Left ventricle myocardium inferior (tissue), 1 donor: ENCODE measurements around the gene BTN1A1. TPM values are rescaled to one million over a fixed set of nuclear protein-coding genes. Genes with fewer than 3 reads are reported as not detected.

Experiments used
- DNase-seq: peaks from one replicate; pipeline ENCODE4 v3.0.0-alpha.2; 2020
- H3K27ac ChIP-seq: fragments of 200-600 bp; replicated peaks from 2 replicates; pipeline ENCODE4 v1.8.0; 2021
- H3K27me3 ChIP-seq: fragments of 200-600 bp; 2 replicates; pipeline ENCODE4 v1.8.0; 2021; ENCODE audit warnings: low read depth
- H3K36me3 ChIP-seq: fragments of 200-600 bp; 2 replicates; pipeline ENCODE4 v1.8.0; 2021
- H3K4me1 ChIP-seq: fragments of 200-600 bp; 2 replicates; pipeline ENCODE4 v1.8.0; 2021
- H3K4me3 ChIP-seq: fragments of 200-600 bp; 2 replicates; pipeline ENCODE4 v1.8.0; 2021; ENCODE audit warnings: mild to moderate bottlenecking, moderate library complexity
- H3K9me3 ChIP-seq: fragments of 200-600 bp; replicated peaks from 2 replicates; pipeline ENCODE4 v1.8.0; 2021
- CTCF ChIP-seq: fragments of 200-600 bp; IDR thresholded peaks from 2 replicates; pipeline ENCODE4 v1.8.0; 2021; ENCODE audit warnings: antibody characterized with exemption, mild to moderate bottlenecking, borderline replicate concordance
- intact Hi-C: fragments of 100-400 bp; cut with micrococcal nuclease; formaldehyde crosslinking; loops from one replicate; pipeline ENCODE4 v1.11.0; 2022
- total RNA-seq: library from RNA; stranded (reverse); fragmentation: NEBNext Ultra II Directional; extraction: Animal tissue kit (Norgen Biotek cat#: 25700); gene quantifications from one replicate; pipeline ENCODE4 v1.2.1, GENCODE V29; 2021
- donor health status: DM: no; HTN: yes; CAD: no; lungs with severe emphysema.

The BTN1A1 gene
- total RNA-seq, 1 donor from 2014 or later: not detected

DNA sequence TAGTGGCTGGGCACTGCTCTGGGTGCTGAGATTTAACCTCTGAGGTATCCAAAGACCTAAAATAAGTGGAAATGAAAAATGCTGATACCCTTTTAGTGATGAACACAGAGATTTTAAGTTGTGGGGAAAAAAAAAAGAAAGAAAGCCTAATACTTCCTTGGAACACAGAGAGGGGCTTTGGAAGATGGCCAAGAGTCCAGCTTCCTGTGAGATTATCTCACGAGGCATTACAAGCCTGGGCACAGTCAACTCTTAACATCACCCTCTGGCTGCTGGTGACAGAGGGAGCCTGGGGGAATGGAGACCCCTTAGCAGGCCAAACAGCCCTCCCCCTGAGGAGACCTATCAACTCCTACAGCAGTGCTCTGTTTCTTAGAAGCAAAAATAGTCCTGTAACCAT, 22.7 kb upstream of the BTN1A1 start:
- no peak for TF ChIP-seq CTCF
- Histone ChIP-seq H3K4me1 (peaks cover 18% of the 10 kb centered on the region), H3K36me3 (no peaks in the 10 kb centered on the region), H3K27me3 (no peaks in the 10 kb centered on the region), H3K4me3 (no peak overlapping the region), H3K27ac (peak overlapping the region; percentile 31), H3K9me3 (no peaks in the 10 kb centered on the region)
- intact Hi-C loops: no loop called here
- no peak for DNase-seq

GRCh38 chr6:26478100-26478984, 21.8 kb upstream of the BTN1A1 start:
- Histone ChIP-seq H3K27ac (peak overlapping the region; percentile 31), H3K4me3 (no peak overlapping the region), H3K9me3 (no peaks in the 10 kb centered on the region), H3K36me3 (no peaks in the 10 kb centered on the region), H3K27me3 (no peaks in the 10 kb centered on the region), H3K4me1 (peaks cover 18% of the 10 kb centered on the region)
- intact Hi-C loops: no loop called here
- TF ChIP-seq CTCF: no peak
- DNase-seq: no peak

GRCh38 chr6:26478985-26479278, 21.2 kb upstream of the BTN1A1 start:
- Histone ChIP-seq H3K27me3 (no peaks in the 10 kb centered on the region), H3K4me3 (no peak overlapping the region), H3K27ac (peak overlapping the region; percentile 10), H3K4me1 (peaks cover 18% of the 10 kb centered on the region), H3K9me3 (no peaks in the 10 kb centered on the region), H3K36me3 (no peaks in the 10 kb centered on the region)
- TF ChIP-seq CTCF: no peak
- DNase-seq: no peak
- intact Hi-C loops: no loop called here

DNA sequence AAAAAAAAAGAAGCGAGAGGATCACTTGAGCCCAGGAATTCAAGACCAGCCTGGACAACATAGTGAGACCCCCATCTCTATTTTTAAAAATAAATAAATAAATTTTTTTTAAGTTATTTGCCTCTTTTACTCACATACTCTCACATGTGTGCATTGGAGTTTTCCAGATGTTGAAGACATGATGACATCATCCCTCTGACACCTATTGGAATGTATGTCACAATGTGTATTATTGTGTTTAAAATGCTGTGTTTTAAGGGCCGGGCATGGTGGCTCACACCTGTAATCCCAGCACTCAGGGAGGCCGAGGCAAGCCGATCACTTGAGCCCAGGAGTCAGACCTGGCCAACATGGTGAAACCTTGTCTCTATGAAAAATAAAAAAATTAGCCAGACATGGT, 17.8 kb upstream of the BTN1A1 start:
- no peak overlapping the region for H3K27ac ChIP-seq
- no peaks in the 10 kb centered on the region for H3K36me3 ChIP-seq
- no peaks in the 10 kb centered on the region for H3K27me3 ChIP-seq
- intact Hi-C loops: no loop called here
- TF ChIP-seq CTCF: no peak
- H3K4me1 ChIP-seq: no peaks in the 10 kb centered on the region
- peaks cover 9% of the 10 kb centered on the region for H3K9me3 ChIP-seq
- H3K4me3 ChIP-seq: no peak overlapping the region
- DNase-seq: no peak

DNA sequence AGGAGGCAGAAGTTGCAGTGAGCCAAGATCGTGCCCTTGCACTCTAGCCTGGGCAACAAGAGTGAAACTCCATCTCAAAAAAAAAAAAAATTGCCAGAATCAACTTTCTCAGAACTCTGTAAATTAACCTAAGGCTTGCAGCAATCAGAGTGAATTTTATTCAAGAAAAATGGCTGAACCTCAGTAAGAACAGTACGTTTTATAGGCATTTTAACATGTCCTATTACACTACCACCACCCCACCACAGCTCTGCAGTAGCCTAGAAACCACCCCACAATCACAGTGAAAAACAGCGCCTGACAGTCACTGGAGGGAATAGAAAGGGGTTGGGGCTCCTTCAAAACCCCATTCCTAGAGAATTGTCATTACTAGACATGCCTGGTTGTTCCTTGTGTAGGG, 16.4 kb upstream of the BTN1A1 start:
- Histone ChIP-seq H3K27me3 (no peaks in the 10 kb centered on the region), H3K4me1 (no peaks in the 10 kb centered on the region), H3K27ac (no peak overlapping the region), H3K4me3 (no peak overlapping the region), H3K36me3 (no peaks in the 10 kb centered on the region), H3K9me3 (peaks cover 16% of the 10 kb centered on the region)
- intact Hi-C loops: no loop called here
- no peak for TF ChIP-seq CTCF
- DNase-seq: no peak
